Measurements from ENCODE around the gene FZD10. TPM values are rescaled to one million over a fixed set of nuclear protein-coding genes. Genes with fewer than 3 reads are reported as not detected.

The FZD10 gene
- total RNA-seq, 4 donors from 2014 or later = 11.7 to 20.7 (median 15.5) TPM

- Histone ChIP-seq H3K4me3 (no peak overlapping the region), H3K27ac (peak overlapping the region; percentile 60), H3K9me3 (no peaks in the 10 kb centered on the region), H3K36me3 (no peaks in the 10 kb centered on the region), H3K4me1 (peaks cover 40% of the 10 kb centered on the region), H3K27me3 (no peaks in the 10 kb centered on the region)
- DNase-seq (ENCODE audit: low spot score in 2 of 2) = no peak
- TF ChIP-seq POLR2A (IDR thresholded peaks at IDR 0.05) (no peak), CTCF (IDR thresholded peaks at IDR 0.05) (no peak), EP300 (IDR thresholded peaks at IDR 0.05) (no peak), POLR2AphosphoS5 (IDR thresholded peaks at IDR 0.05) (no peak)
- WGBS = 35% methylated on average over 24 of the region's 26 CpGs
Measured at GRCh38 chr12:130137040-130138018, 24.9 kb upstream of the FZD10 start.

- Histone ChIP-seq H3K27me3 (no peaks in the 10 kb centered on the region), H3K4me1 (peaks cover 38% of the 10 kb centered on the region), H3K27ac (no peak overlapping the region), H3K4me3 (no peak overlapping the region), H3K36me3 (no peaks in the 10 kb centered on the region), H3K9me3 (no peaks in the 10 kb centered on the region)
- no peak for DNase-seq (ENCODE audit: low spot score in 2 of 2)
- TF ChIP-seq CTCF (IDR thresholded peaks at IDR 0.05) = no peak
- TF ChIP-seq EP300 (IDR thresholded peaks at IDR 0.05) = no peak
- TF ChIP-seq POLR2A (IDR thresholded peaks at IDR 0.05) = no peak
- no peak for TF ChIP-seq POLR2AphosphoS5 (IDR thresholded peaks at IDR 0.05)
- 89% methylated on average over 20 of the region's 20 CpGs for WGBS
Measured at GRCh38 chr12:130138478-130138877, 23.8 kb upstream of the FZD10 start.

GRCh38 chr12:130139567-130140421, 22.5 kb upstream of the FZD10 start:
- DNase-seq (ENCODE audit: low spot score in 2 of 2) = no peak
- Histone ChIP-seq H3K27me3 (no peaks in the 10 kb centered on the region), H3K9me3 (no peaks in the 10 kb centered on the region), H3K4me1 (peaks cover 31% of the 10 kb centered on the region), H3K4me3 (no peak overlapping the region), H3K36me3 (no peaks in the 10 kb centered on the region), H3K27ac (no peak overlapping the region)
- TF ChIP-seq CTCF (IDR thresholded peaks at IDR 0.05) (no peak), POLR2A (IDR thresholded peaks at IDR 0.05) (no peak), POLR2AphosphoS5 (IDR thresholded peaks at IDR 0.05) (no peak), EP300 (IDR thresholded peaks at IDR 0.05) (no peak)
- WGBS = 76% methylated on average over 25 of the region's 25 CpGs

- peaks cover 3% of the 10 kb centered on the region for H3K27me3 ChIP-seq
- H3K9me3 ChIP-seq = no peaks in the 10 kb centered on the region
- no peaks in the 10 kb centered on the region for H3K36me3 ChIP-seq
- no peak overlapping the region for H3K4me3 ChIP-seq
- no peak for DNase-seq (ENCODE audit: low spot score in 2 of 2)
- no peak for TF ChIP-seq EP300 (IDR thresholded peaks at IDR 0.05)
- H3K4me1 ChIP-seq = peaks cover 28% of the 10 kb centered on the region
- WGBS = 78% methylated on average over 11 of the region's 11 CpGs
- no peak overlapping the region for H3K27ac ChIP-seq
Measured at GRCh38 chr12:130141105-130141504, 21.2 kb upstream of the FZD10 start.

- Histone ChIP-seq H3K4me1 (peaks cover 18% of the 10 kb centered on the region), H3K9me3 (no peaks in the 10 kb centered on the region), H3K4me3 (no peak overlapping the region), H3K36me3 (no peaks in the 10 kb centered on the region), H3K27me3 (peaks cover 3% of the 10 kb centered on the region), H3K27ac (peak overlapping the region; percentile 17)
- 60% methylated on average over 18 of the region's 18 CpGs for WGBS
- DNase-seq (ENCODE audit: low spot score in 2 of 2) = no peak
- TF ChIP-seq POLR2A (IDR thresholded peaks at IDR 0.05) = no peak
- no peak for TF ChIP-seq CTCF (IDR thresholded peaks at IDR 0.05)
- no peak for TF ChIP-seq POLR2AphosphoS5 (IDR thresholded peaks at IDR 0.05)
- TF ChIP-seq EP300 (IDR thresholded peaks at IDR 0.05) = no peak
Measured at GRCh38 chr12:130141901-130142683, 20.2 kb upstream of the FZD10 start.

Data from suprapubic skin (tissue), 4 donors.